WTC11 (cell line): ENCODE data around the gene CROCC.
"Not testable (repeated sequence)": the region's sequence is repeated elsewhere in the genome, so short reads cannot be mapped to it uniquely, and the experiment has no call there.

ENCODE experiments used
- CBFB ChIP-seq: sonication (generic); formaldehyde crosslinking; IDR thresholded peaks from 2 replicates; pipeline ENCODE4 v1.8.1; 2022; ENCODE audit warnings: mild to moderate bottlenecking, low read depth, missing genetic modification reagents
- CTCF ChIP-seq: fragments of 200-600 bp; IDR thresholded peaks from 2 replicates; pipeline ENCODE4 v1.8.0; 2022; ENCODE audit warnings: antibody characterized with exemption
- E2F4 ChIP-seq: sonication (generic); formaldehyde crosslinking; IDR thresholded peaks from 2 replicates; pipeline ENCODE4 v1.8.1; 2022; ENCODE audit warnings: low read depth, mild to moderate bottlenecking, moderate library complexity, missing genetic modification reagents, borderline replicate concordance
- E2F5 ChIP-seq: sonication (generic); formaldehyde crosslinking; IDR thresholded peaks from 2 replicates; pipeline ENCODE4 v1.8.1; 2022; ENCODE audit warnings: mild to moderate bottlenecking, moderate library complexity, missing genetic modification reagents
- JUN ChIP-seq: sonication (generic); formaldehyde crosslinking; IDR thresholded peaks from 2 replicates; pipeline ENCODE4 v1.8.0; 2023; ENCODE audit warnings: mild to moderate bottlenecking, missing genetic modification reagents
- KAT7 ChIP-seq: sonication (generic); formaldehyde crosslinking; IDR thresholded peaks from 2 replicates; pipeline ENCODE4 v1.8.1; 2023; ENCODE audit warnings: missing genetic modification reagents, mild to moderate bottlenecking, borderline replicate concordance
- MAX ChIP-seq: sonication (generic); formaldehyde crosslinking; IDR thresholded peaks from 2 replicates; pipeline ENCODE4 v1.8.0; 2022; ENCODE audit warnings: mild to moderate bottlenecking, missing genetic modification reagents
- NR1H2 ChIP-seq: sonication (generic); formaldehyde crosslinking; IDR thresholded peaks from 2 replicates; pipeline ENCODE4 v1.9.0; 2021; ENCODE audit warnings: mild to moderate bottlenecking, moderate library complexity, missing genetic modification reagents
- PRDM15 ChIP-seq: sonication (generic); formaldehyde crosslinking; IDR thresholded peaks from 2 replicates; pipeline ENCODE4 v1.8.0; 2022; ENCODE audit warnings: missing genetic modification reagents
- RELA ChIP-seq: sonication (generic); formaldehyde crosslinking; IDR thresholded peaks from 2 replicates; pipeline ENCODE4 v1.8.1; 2022; ENCODE audit warnings: missing genetic modification reagents, mild to moderate bottlenecking, borderline replicate concordance
- SP1 ChIP-seq: sonication (generic); formaldehyde crosslinking; conservative IDR thresholded peaks from 2 replicates; pipeline ENCODE4 v1.8.1; 2022; ENCODE audit warnings: missing genetic modification reagents

GRCh38 chr1:16931206-16931934 is 9.6 kb downstream of the CROCC start:
- TF ChIP-seq CTCF; RELA (CRISPR knock-in tag); JUN (CRISPR knock-in tag); KAT7 (CRISPR knock-in tag); E2F5; E2F4; CBFB (CRISPR knock-in tag); PRDM15 (CRISPR knock-in tag); MAX; NR1H2 (CRISPR knock-in tag); SP1 (CRISPR knock-in tag): not testable (repeated sequence)
